ENCODE measurements around the gene NIPAL1. TPM values are rescaled to one million over a fixed set of nuclear protein-coding genes. Genes with fewer than 3 reads are reported as not detected.

Gene NIPAL1
- total RNA-seq, 6 donors from 2014 or later, result under 0.01 to 8.9 (median 2.9) TPM

DNA sequence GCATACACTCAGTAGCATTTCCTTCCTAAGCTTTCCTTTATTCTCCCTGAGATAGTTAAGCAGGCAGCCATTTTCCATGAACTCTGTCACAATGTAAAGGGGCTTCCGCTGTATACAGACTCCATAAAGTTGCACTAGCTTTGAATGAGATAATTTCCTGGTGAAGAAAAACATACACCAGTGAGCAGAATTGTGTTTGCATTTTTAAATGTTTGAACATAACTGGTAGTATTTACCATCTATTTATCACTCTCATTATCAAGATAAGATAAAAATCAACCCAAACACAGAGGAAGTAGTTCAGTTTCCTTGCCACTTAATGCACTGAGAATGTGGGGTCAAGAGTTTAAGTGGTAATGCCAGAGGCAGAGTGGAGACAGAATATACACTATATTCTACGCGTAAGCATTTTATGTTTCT lies 63.4 kb downstream of the NIPAL1 start:
- H3K4me1 ChIP-seq, result peaks cover 0 to 5% (median 2%) of the 10 kb centered on the region in 4 donors
- H3K4me3 ChIP-seq, result no peak overlapping the region
- ATAC-seq (ENCODE audit: low FRiP score in 2 of 2) (no peak), DNase-seq (no peak)
- TF ChIP-seq CTCF (IDR thresholded peaks at IDR 0.05), result no peak
- no peak for TF ChIP-seq POLR2AphosphoS5 (IDR thresholded peaks at IDR 0.05)
- TF ChIP-seq EP300 (IDR thresholded peaks at IDR 0.05), result no peak
- TF ChIP-seq POLR2A (IDR thresholded peaks at IDR 0.05), result no peak
- WGBS, 2 donors, result 65 to 67% methylated on average over 3 of the region's 3 CpGs
- no peaks in the 10 kb centered on the region for H3K36me3 ChIP-seq
- H3K9me3 ChIP-seq, result no peaks in the 10 kb centered on the region
- no peak overlapping the region for H3K27ac ChIP-seq
- no peaks in the 10 kb centered on the region for H3K27me3 ChIP-seq

DNA sequence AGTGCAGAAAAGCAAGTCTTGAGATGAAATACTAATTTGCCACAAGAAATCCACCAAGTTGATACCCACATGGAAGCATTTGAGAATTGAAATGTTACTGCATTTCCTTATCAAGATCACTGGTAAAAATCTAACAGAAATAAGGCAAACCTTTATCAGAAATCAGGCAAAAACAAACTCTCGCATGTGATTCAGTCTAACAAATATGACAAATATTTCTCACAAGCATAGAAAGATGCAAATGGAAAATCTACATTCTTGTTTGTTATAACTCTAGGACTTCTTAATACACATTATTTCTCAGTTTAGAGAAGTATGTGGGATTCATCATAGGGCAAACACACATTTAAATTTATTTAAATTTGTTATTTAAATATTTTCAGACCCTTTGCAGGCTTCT lies 64.6 kb downstream of the NIPAL1 start:
- WGBS, 2 donors, result 73 to 95% methylated on average over 1 of the region's 1 CpG
- no peak for TF ChIP-seq EP300 (IDR thresholded peaks at IDR 0.05)
- TF ChIP-seq CTCF (IDR thresholded peaks at IDR 0.05), result no peak
- TF ChIP-seq POLR2A (IDR thresholded peaks at IDR 0.05), result no peak
- no peak for TF ChIP-seq POLR2AphosphoS5 (IDR thresholded peaks at IDR 0.05)
- Histone ChIP-seq H3K4me3 (no peak overlapping the region), H3K36me3 (no peaks in the 10 kb centered on the region), H3K4me1 (peaks cover 0 to 5% (median 2%) of the 10 kb centered on the region in 4 donors), H3K27me3 (no peaks in the 10 kb centered on the region), H3K27ac (no peak overlapping the region), H3K9me3 (no peaks in the 10 kb centered on the region)
- DNase-seq, result no peak
- ATAC-seq (ENCODE audit: low FRiP score in 2 of 2), result no peak

DNA sequence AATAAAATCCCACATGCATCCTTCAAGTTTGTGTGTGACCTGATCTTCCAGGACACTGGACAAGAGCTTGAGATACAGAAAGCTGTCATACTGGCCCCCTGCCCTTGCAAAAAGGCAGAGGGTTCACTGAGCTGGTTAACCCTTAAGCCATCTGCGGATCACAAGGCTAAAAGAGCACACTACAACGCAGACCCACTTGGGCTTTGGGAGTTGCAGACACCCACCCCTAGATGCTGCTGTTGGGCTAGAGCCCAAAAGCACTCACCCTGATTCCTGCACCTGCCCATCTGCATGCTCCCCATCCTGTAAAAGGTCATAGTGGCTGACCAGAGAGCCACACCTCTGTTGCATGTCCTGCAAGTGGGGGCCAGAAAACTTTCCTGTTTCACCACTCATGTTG lies 66.4 kb downstream of the NIPAL1 start:
- TF ChIP-seq POLR2A (IDR thresholded peaks at IDR 0.05), result no peak
- TF ChIP-seq CTCF (IDR thresholded peaks at IDR 0.05), result no peak
- TF ChIP-seq POLR2AphosphoS5 (IDR thresholded peaks at IDR 0.05), result no peak
- TF ChIP-seq EP300 (IDR thresholded peaks at IDR 0.05), result no peak
- H3K27me3 ChIP-seq, result no peaks in the 10 kb centered on the region
- no peak for ATAC-seq (ENCODE audit: low FRiP score in 2 of 2)
- peaks cover 0 to 5% (median 2%) of the 10 kb centered on the region in 4 donors for H3K4me1 ChIP-seq
- DNase-seq, result no peak
- 95 to 100% methylated on average over 1 to 2 of the region's 2 CpGs for WGBS, 2 donors
- H3K9me3 ChIP-seq, result no peaks in the 10 kb centered on the region
- no peak overlapping the region for H3K27ac ChIP-seq
- H3K36me3 ChIP-seq, result no peaks in the 10 kb centered on the region
- H3K4me3 ChIP-seq, result no peak overlapping the region

- Histone ChIP-seq H3K27me3 (no peaks in the 10 kb centered on the region), H3K36me3 (no peaks in the 10 kb centered on the region), H3K4me1 (no peaks in the 10 kb centered on the region), H3K27ac (no peak overlapping the region), H3K4me3 (no peak overlapping the region), H3K9me3 (no peaks in the 10 kb centered on the region)
- no peak for TF ChIP-seq POLR2AphosphoS5 (IDR thresholded peaks at IDR 0.05)
- TF ChIP-seq CTCF (IDR thresholded peaks at IDR 0.05), result no peak
- TF ChIP-seq POLR2A (IDR thresholded peaks at IDR 0.05), result no peak
- no peak for TF ChIP-seq EP300 (IDR thresholded peaks at IDR 0.05)
- 70 to 78% methylated on average over 7 to 8 of the region's 8 CpGs for WGBS, 2 donors
- ATAC-seq (ENCODE audit: low FRiP score in 2 of 2) (no peak), DNase-seq (no peak)
Measured at GRCh38 chr4:48085821-48086589, 69.4 kb downstream of the NIPAL1 start.

Other genes starting within 250 kb of the NIPAL1 start
- gene CORIN, start 178.7 kb upstream of the NIPAL1 start, total RNA-seq, result 1 to 10 TPM in 4 of 6 donors, under 1 TPM in 2; 0.55 to 9.4 (median 2.4) TPM
- gene NFXL1, start 102.2 kb upstream of the NIPAL1 start, total RNA-seq, result 10 to 100 TPM in 4 of 6 donors, 1 to 10 TPM in 2; 5.0 to 23.4 (median 10.6) TPM
- gene CNGA1, start 91 bp upstream of the NIPAL1 start, total RNA-seq, result under 1 TPM in 3 of 6 donors, not detected in 3; 0.20 to 0.91 (median 0.69) TPM
- 10 to 100 TPM in 2 of 6 donors, 1 to 10 TPM in 4; 4.0 to 16.8 (median 6.2) TPM for gene TXK, start 117.5 kb downstream of the NIPAL1 start, total RNA-seq